ENCODE results near the gene LIPM.

Gene LIPM, protein sequence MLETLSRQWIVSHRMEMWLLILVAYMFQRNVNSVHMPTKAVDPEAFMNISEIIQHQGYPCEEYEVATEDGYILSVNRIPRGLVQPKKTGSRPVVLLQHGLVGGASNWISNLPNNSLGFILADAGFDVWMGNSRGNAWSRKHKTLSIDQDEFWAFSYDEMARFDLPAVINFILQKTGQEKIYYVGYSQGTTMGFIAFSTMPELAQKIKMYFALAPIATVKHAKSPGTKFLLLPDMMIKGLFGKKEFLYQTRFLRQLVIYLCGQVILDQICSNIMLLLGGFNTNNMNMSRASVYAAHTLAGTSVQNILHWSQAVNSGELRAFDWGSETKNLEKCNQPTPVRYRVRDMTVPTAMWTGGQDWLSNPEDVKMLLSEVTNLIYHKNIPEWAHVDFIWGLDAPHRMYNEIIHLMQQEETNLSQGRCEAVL

DNA sequence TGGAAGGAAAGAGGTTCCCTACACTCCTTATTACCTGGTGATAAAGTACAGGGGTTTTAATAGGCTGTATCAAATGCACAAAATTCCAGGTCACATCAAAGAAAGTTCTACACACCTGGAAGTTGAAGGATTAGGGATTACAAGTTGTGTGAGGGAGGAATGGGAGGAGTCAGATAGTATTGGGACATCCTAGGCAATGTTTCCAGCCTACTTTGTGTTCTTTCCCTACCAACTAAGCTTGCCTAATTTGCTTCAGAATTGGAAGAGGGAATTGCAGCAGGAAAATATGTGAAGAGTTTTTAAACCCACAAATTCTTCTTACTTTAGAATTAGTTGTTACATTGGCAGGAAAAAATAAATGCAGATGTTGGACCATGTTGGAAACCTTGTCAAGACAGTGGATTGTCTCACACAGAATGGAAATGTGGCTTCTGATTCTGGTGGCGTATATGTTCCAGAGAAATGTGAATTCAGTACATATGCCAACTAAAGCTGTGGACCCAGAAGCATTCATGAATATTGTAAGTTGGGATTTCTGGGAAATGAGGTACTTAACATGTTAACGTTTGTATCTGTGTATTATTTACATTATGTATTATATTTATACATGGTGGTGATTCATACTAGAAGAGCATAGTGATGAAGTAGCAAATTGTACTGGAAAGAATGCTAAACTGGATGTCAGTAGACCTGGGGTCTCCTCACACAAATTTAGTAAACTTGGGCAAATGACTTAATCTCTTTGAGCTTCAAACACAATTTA lies at the start of gene LIPM:
Gene LIPM, plus strand, starts transcription at position 208 of the 763 bp plus-strand sequence. Its CDS starts 167 bp downstream, at position 375.
- DNase-seq: no peak

DNA sequence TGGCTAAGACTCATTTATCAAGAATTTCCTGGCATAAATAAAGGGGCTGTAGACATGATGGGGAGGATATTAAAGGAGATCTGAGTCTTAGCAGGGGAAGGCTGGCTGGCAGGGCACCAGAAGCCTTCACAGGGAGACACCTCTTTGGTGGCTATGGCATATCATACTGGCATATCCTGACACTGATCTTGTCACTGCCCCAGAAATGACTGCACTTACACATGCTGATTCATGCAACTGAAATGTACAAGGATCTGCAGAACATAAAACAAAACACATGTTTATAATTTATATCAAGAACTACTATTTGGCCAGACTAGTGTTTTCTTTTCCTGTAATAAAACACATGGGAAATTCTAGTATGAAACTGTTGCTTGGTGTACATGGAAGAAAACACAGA lies 48.2 kb upstream of the LIPM start:
- no peak for DNase-seq

DNA sequence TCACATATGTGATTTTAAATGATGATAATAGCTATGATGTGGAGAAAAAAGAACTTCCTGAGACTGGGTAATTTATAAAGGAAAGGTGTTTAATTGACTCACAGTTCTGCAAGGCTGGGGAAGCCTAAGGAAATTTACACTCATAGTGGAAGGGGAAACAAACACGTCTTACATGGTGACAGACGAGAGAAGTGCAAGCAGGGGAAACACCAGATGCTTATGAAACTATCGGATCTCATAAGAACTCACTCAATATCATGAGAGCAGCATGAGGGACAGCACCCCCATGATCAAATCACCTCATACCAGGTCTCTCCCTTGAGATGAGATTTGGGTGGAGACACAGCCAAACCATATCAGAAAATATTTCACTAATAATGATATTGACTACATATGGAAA lies 46.8 kb upstream of the LIPM start:
- no peak for DNase-seq

DNA sequence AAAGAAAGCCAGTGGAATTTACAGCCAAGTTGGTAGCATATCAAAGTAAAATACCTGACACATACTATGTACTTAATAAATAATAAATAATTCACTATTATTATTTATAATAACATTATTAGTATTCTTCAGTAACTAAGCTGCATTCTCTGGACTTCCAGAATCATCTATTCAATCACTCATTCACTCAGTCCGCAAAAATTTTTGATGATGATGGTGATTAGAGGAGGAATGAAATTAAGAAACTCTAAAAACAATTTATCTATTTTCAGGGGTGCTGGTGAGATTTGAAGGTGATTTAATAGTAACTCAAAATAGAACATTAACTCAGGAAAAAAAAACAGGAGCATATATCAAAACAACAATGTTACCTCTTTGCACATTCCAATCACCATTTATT lies 45.9 kb upstream of the LIPM start:
- DNase-seq: no peak

DNA sequence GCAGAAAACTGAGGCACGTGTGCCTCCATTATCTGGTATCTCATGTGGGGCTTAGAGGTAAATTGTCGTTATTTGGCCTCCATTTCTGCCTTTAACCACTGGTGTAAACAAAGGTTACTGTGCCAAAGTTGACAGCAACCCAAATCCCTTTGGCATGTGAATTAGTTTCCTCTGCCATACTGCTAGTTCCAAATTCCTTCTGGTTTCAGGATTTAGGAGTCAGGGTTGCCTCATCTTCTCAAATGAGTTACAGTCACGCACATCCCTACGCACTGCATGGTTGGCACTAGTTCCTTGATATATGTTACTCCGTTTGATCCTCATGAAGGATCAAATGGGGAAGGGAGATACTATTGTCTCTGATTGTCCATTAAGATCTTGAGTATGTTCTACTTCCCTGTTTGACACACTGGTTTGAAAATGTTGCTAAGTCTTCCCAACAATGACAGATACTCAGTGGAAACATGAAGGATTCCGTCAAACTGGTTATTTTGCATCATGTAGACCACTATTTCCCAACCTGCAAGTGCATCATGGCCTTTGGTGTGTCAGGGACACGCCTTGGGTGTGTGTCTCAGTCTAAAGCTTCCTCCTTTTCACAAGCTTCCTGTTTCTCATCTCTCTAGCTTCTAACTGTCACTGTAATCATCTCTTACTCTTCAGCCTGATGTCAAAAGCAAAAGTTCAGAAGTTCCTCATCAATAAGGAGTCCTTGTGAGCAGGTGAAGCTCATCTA lies 43.0 kb upstream of the LIPM start, which contains the start of gene LIPN:
Gene LIPN, plus strand, starts transcription at position 655 of the 736 bp plus-strand sequence. CDS start 1,386 bp downstream, outside the sequence.
- DNase-seq: no peak

DNA sequence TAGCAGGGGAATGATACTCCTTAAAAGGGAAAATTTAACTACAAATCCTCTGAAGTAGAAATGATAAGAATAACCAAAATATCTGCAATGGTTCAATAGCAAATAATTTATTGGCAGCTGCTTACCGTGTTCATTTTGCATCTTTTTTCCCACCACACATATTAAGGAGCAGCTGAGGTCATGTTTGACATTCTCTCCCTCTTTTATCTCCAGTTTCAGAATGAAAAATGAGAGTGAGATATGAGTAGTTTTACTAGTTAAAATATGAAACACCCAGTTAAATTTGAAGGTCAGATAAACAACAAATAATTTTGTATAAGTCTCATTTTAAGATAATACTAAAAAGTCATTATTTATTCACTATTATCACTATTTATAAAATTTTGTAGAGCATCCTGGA lies 39.6 kb upstream of the LIPM start:
- DNase-seq: no peak

DNA sequence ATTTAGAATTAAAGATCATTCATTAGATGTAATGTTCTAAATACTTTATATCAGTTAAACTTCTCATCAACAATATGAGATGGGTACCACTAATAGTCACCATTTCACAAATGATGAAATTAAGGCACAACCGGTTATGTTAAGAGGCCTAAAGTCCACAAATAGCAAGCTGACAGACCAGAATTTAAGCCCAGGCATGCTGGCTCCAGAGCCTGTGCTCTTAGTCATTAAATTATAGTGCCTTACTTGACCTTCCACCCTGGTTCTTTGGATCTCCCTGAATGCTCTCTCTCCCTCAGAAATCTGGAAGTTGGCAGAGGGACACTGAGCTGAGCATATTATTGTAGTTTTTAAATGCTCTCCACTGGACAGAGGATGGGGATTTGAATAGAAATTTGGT lies 39.1 kb upstream of the LIPM start:
- no peak for DNase-seq

DNA sequence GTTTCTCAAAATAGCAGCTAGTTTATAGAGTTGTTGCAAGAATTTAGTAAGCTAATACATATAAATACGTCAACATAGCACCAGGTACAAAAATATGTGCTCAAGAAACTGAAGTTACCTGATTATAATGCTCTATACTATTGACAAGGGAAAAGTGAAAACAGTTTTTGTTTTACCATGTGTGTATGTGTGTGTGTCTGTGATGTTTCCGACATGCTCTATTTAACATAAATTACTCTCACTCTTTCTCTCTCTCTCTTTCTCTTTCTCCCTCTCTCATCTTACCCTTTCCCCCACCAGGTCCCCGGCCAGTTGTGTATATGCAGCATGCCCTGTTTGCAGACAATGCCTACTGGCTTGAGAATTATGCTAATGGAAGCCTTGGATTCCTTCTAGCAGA lies 38.4 kb upstream of the LIPM start:
- no peak for DNase-seq

DNA sequence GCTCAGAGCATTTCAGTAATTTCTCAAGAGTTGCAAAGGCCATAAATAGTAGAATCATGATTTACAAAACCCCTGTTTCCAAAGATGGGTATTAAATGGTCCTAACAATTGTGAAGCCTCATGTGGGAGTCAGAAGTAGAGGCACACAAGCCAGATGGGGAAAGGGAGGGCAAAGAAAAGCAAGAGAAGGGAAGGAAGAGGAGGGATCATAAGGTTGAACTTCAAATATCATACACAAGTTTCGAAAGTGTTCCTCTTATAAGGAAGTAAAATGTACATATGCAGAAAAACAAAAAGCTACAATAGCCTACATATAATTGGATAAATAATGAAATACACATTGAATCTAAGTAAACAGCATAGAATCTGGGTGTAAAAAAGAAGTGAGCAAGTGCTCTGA lies 36.7 kb upstream of the LIPM start:
- no peak for DNase-seq

DNA sequence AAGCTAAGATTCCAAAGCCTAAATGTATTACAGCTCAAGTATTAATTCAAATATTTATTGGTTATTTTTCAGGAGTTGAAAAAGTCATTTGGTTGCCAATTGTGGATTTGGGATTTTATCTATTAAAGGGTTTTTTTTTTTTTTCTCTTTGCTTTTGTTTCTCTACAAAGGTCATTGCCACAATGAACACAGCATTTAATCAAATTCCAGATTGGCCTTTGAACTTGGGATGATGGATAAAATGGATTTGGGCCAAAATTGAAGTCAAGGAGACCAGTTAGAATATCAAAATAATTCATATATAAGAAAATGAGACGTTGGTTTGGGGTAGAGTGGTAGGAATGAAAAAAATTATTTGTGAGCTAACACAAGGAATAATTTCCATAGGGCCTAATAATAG lies 33.1 kb upstream of the LIPM start:
- no peak for DNase-seq

DNA sequence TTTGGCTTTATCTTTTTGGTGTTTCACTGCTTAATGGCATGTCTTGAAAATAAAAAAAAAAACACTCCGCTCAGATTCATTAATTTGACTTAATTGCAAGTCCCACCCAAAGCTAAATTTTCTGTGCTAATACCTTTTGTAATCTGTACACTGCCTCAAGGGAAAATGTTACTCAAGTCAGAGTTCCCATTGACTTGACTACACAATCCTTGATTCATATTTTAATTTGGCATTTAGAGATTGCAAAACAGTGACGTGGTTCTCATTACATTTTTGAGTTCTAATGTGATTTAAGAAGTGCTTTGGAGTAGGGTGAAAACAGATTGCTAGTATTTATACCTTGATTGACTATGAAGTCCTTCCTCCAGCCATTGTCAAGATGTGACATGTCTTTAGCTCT lies 21.3 kb upstream of the LIPM start:
- no peak for DNase-seq

DNA sequence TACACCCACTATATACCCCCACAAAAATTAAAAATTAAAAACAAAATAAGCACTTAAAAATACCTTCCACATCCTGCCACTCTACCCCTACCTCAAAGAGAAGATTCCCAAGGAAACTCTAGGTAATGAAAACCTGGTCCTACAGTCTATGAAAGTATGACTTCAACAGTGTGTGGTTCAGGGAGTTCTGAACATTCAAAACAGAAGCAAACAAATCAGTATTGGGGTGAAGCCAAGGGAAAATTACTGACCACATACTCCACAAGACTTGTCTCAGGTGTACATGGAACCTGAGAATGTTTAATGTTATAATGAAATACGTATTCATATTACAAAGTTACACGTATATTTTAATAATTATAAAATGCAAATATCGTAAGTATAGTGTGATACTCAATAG lies 20.3 kb upstream of the LIPM start:
- DNase-seq: no peak

DNA sequence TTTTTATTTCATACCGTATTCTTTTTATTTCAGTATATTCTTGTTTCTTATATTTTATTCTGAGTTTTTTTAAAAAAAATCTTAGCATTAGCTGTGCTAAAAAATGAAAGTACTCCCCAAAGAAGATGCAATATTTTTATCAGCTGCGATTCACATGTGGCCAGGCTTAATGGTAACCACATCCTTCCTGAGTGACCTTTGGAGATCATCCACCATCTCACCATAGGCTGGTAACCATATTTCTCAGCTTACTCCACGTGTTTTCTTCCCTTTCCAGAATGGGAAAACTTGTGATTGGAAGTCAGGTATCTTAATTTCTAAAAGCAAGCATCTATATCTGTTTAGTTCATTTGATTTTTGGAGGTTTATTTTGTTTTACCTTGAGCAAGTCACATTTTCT lies 18.8 kb upstream of the LIPM start:
- no peak for DNase-seq

DNA sequence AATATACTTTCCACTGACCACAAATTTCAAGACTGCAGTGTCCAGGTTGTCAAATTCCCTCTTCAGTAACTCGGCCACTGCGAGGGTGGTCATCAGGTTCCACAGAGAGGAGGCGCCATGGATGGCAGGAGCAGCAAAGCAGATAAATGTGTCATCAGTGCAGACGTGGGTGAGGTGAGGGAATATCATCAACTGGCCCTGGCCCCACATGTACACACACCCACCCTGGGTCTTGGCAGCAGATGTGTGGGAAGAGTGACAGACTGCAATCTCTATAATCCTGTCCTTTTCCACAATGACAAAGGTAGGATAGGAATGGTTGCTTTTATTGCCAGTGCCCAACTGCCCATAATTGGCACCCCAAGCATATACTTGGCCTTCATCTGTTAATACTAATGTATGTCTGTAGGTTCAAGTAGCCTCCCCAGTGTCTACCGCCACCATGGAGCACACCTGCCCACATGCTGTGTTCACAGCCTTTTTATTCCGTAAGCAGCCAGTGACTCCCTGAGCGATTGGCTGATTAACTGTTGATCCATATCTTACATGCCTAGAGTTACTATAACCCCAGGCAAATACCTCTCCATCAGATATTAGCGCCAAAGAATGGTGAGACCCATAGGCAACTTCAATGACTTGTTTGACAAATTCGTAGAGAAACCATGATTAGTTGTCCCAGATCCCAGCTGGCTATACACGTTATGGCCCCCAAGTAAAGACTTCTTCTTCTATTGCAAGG lies 16.3 kb upstream of the LIPM start:
- DNase-seq: no peak

DNA sequence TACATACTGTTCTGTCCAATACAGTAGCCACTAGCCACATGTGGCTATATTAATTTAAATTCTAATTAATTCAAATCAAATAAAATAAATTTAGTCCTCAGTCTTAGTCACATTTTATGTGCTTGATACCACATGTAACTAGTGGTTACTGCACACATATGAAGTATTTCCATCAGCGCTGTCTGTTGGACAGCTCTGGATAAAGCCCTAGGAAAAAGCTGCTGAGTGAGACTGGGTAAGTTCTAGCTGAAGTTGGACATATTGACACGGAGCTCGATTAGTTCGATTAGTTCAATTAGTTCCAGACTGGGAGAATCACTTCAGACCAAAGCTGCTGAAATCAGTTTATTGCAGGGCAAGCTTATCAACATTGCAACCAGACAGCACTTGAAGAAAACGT lies 15.1 kb upstream of the LIPM start:
- DNase-seq: no peak

DNA sequence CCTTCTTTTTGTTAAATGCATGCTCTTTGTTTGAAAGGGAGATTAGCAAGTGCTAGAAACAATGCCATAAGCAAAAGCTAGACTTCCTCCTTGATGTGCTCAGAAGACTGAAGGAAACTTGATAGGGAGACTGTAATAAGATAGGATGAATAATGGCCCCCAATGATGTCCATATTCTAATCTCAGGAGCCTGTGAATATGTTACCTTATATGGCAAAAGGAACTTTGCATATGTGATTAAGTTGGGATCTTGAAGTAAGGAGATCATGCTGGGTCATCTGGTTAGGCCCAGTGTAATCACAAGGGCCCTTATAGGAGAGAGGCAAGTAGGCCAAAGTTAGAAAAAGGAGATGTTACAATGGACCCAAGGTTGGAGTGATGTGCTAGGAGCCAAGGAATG lies 13.6 kb upstream of the LIPM start:
- no peak for DNase-seq

DNA sequence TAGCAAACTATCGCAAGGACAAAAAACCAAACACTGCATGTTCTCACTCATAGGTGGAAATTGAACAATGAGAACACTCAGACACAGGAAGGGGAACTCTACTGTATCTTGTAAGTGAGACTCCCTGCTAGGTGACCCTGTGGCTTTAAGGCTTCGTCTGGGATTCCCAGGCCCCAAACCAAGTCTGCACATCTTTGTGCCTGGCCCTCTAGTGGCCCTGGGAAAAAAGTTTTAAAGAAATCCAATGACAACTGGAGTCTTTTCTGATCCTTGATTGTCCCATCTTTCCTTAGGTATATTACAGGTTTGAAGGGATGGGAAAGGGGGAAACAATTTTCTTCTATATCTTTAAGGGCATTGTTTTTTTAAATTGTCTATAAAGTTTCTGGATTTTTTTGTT lies 10.6 kb upstream of the LIPM start:
- no peak for DNase-seq

DNA sequence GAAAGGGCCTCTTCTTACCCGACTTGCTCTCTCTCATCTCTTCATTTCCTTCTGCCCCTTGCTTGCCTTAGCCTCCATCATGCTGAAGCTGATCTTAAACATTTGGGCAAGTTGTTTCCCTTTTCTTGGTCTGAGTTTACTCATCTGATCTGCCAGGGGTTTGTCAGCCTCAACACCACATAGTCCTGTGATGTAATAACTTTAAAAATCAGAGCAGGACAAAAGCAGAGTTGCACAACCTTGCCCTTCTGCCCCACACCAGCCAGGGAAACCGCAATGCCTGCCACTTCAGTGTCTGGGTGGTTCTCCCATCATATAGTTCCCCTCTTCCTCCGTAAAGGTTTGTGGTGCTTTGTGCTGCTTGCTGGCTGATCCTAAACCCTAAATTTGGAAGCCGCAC lies 9.9 kb upstream of the LIPM start:
- no peak for DNase-seq

DNA sequence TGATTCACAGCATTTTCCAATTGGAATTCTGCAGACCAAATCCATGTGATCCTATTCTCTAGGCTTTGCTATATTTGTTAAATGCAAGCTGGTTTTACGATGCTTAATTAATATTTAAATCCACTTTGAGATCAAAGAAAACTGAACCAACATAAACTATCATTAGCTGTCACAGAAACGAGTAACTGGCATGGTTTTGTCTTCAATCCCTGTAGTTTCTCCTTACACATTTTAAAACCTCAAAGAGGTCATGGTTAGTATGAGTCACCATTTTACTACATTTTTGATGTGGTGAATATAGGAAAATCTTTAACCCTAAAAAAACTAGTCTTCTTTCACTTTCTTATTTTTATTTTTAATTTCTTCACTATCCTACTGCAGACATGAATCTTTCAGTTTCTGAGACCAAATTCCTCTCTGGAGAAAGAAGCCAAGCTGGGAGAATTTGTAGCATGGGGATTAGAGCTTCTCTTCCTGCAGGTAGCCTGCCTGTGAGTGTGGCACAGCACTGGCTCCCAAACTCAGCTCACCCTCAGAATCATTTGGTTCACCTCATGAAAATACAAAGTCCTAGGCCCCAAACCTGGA lies 8.7 kb upstream of the LIPM start:
- no peak for DNase-seq

DNA sequence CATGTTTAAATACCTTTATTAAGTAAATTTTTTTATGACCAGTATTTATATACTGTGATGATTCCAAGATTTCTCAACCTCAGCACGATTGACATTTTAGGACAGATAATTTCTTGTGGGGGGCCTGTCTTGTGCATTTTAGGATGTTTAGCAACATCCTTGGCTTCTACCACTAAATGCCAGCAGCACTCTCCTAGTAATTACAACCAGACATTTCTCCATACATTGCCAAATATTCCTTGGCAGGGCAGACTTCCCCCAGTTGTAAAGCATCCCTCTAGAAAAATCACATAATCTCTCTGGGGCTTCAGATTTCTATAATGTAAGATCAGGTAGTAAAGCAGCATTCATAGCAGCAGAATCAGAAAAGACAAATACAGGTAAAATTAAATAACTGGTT lies 7.8 kb upstream of the LIPM start:
- no peak for DNase-seq

DNA sequence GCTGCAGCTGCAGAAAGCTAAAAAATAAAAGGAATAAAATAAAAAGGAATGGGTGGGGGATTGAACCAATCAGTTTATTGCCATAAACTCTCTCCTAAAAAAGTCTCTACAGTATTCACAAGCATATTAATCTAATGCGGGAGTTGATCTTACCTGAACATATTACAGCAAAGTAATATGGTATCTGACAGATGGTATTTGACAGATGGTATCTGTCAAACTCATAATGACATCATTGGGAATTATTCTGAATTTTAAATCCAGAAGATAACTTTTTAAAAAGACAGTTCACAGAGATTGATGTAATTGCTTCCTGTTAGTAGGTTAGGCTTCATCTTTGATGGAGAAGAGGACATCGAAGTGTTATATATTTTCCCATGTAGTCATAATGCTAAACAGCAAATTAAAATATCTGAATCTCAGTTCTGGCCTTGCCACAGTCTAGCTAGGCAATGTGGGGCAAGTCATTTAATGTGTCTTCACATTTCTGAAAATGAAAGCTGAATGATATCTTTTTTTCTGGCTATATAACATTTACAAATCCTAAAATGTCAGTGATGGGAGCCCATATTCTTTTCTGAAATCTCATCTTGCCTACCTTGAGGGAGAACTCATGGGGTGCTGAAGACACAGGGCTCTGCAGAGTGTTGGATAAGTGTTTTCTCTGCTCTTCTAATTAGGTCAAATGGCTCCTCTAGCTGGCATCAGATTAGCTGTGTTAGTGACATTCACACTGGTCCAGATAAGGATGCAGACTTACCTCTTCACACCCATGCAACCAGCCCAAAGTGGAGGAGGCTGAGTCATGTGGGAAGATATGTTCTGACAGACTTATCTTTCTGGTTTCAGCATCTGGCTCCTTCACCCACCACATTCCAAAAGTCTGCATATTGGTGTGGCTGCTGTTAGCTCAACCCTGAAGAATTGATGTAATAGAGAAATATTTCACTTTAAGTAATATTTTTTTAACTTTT lies 2.1 kb upstream of the LIPM start:
- DNase-seq: peak in 1 of 2 experiments; percentile 47
